GM20000 (cell line): ENCODE results near the gene CACNA1D.
"Not testable (repeated sequence)": the region's sequence is repeated elsewhere in the genome, so short reads cannot be mapped to it uniquely, and the experiment has no call there.

ENCODE experiments used
- DNase-seq: peaks from one replicate; pipeline ENCODE4 v3.0.0; 2012; ENCODE audit warnings: low spot score
- CTCF ChIP-seq: IDR thresholded peaks from 2 replicates; pipeline ENCODE4 v1.5.1; 2012; ENCODE audit warnings: mild to moderate bottlenecking, control low read depth; ENCODE audit errors: extremely low read depth, missing control alignments

CACNA1D gene

GRCh38 chr3:53651927-53652326 is 157.5 kb downstream of the CACNA1D start:
- DNase-seq = no peak
- TF ChIP-seq CTCF = no peak

GRCh38 chr3:53657651-53658050 is 163.2 kb downstream of the CACNA1D start:
- TF ChIP-seq CTCF = no peak
- DNase-seq = no peak

- no peak for TF ChIP-seq CTCF
- DNase-seq = no peak
These were observed 164.3 kb downstream of the CACNA1D start for GRCh38 chr3:53658613-53659193.

- DNase-seq = no peak
- no peak for TF ChIP-seq CTCF
These were observed 165.6 kb downstream of the CACNA1D start for GRCh38 chr3:53659996-53660395.

GRCh38 chr3:53661480-53661879 is 167.1 kb downstream of the CACNA1D start:
- no peak for TF ChIP-seq CTCF
- DNase-seq = no peak

- DNase-seq = not testable (repeated sequence)
These were observed 170.4 kb downstream of the CACNA1D start for GRCh38 chr3:53664812-53665211.

GRCh38 chr3:53665608-53666425 is 171.4 kb downstream of the CACNA1D start:
- no peak for DNase-seq

More at GRCh38 chr3:53665608-53666425, 171.4 kb downstream of the CACNA1D start:
- TF ChIP-seq CTCF = no peak
